Left ventricle myocardium inferior (tissue), 1 donor: ENCODE measurements around the gene EDN1. TPM values are rescaled to one million over a fixed set of nuclear protein-coding genes. Genes with fewer than 3 reads are reported as not detected.

Experiments
- DNase-seq: peaks from one replicate; pipeline ENCODE4 v3.0.0-alpha.2; 2020
- H3K27ac ChIP-seq: fragments of 200-600 bp; replicated peaks from 2 replicates; pipeline ENCODE4 v1.8.0; 2021
- H3K27me3 ChIP-seq: fragments of 200-600 bp; 2 replicates; pipeline ENCODE4 v1.8.0; 2021; ENCODE audit warnings: low read depth
- H3K36me3 ChIP-seq: fragments of 200-600 bp; 2 replicates; pipeline ENCODE4 v1.8.0; 2021
- H3K4me1 ChIP-seq: fragments of 200-600 bp; 2 replicates; pipeline ENCODE4 v1.8.0; 2021
- H3K4me3 ChIP-seq: fragments of 200-600 bp; 2 replicates; pipeline ENCODE4 v1.8.0; 2021; ENCODE audit warnings: mild to moderate bottlenecking, moderate library complexity
- H3K9me3 ChIP-seq: fragments of 200-600 bp; replicated peaks from 2 replicates; pipeline ENCODE4 v1.8.0; 2021
- intact Hi-C: fragments of 100-400 bp; cut with micrococcal nuclease; formaldehyde crosslinking; loops from one replicate; pipeline ENCODE4 v1.11.0; 2022
- total RNA-seq: library from RNA; stranded (reverse); fragmentation: NEBNext Ultra II Directional; extraction: Animal tissue kit (Norgen Biotek cat#: 25700); gene quantifications from one replicate; pipeline ENCODE4 v1.2.1, GENCODE V29; 2021
- TF ChIP-seq, protein P1 (sequence below): fragments of 200-600 bp; IDR thresholded peaks from 2 replicates; pipeline ENCODE4 v1.8.0; 2021; ENCODE audit warnings: antibody characterized with exemption, mild to moderate bottlenecking, borderline replicate concordance
- donor health status: DM: no; HTN: yes; CAD: no; lungs with severe emphysema.

The EDN1 gene
- total RNA-seq, 1 donor from 2014 or later: 5.9 TPM

DNA sequence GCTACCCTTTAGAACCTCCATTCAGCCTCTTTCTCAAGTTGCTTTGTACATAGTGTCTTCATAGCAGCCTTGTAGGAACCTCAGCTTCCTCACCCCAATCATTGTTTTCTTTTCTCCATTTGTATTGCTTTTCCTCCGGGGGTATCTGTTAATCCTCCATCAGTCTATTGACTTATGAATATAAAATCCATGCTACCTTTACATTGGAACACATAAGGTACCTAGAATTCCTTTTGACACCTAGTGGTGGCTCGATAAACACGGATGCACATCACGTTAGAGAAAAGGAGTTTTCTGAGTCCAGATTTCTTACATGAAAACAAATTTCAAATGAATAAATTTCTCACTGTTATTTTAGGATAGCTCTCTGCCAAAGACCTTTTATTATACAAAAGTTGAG, 6.3 kb upstream of the EDN1 start:
- DNase-seq: no peak
- intact Hi-C loops: no loop called here
- Histone ChIP-seq H3K9me3 (no peaks in the 10 kb centered on the region), H3K27me3 (peaks cover 7% of the 10 kb centered on the region), H3K4me3 (no peak overlapping the region), H3K27ac (no peak overlapping the region), H3K36me3 (no peaks in the 10 kb centered on the region), H3K4me1 (peaks cover 5% of the 10 kb centered on the region)
- TF ChIP-seq, protein P1, sequence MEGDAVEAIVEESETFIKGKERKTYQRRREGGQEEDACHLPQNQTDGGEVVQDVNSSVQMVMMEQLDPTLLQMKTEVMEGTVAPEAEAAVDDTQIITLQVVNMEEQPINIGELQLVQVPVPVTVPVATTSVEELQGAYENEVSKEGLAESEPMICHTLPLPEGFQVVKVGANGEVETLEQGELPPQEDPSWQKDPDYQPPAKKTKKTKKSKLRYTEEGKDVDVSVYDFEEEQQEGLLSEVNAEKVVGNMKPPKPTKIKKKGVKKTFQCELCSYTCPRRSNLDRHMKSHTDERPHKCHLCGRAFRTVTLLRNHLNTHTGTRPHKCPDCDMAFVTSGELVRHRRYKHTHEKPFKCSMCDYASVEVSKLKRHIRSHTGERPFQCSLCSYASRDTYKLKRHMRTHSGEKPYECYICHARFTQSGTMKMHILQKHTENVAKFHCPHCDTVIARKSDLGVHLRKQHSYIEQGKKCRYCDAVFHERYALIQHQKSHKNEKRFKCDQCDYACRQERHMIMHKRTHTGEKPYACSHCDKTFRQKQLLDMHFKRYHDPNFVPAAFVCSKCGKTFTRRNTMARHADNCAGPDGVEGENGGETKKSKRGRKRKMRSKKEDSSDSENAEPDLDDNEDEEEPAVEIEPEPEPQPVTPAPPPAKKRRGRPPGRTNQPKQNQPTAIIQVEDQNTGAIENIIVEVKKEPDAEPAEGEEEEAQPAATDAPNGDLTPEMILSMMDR: no peak

DNA sequence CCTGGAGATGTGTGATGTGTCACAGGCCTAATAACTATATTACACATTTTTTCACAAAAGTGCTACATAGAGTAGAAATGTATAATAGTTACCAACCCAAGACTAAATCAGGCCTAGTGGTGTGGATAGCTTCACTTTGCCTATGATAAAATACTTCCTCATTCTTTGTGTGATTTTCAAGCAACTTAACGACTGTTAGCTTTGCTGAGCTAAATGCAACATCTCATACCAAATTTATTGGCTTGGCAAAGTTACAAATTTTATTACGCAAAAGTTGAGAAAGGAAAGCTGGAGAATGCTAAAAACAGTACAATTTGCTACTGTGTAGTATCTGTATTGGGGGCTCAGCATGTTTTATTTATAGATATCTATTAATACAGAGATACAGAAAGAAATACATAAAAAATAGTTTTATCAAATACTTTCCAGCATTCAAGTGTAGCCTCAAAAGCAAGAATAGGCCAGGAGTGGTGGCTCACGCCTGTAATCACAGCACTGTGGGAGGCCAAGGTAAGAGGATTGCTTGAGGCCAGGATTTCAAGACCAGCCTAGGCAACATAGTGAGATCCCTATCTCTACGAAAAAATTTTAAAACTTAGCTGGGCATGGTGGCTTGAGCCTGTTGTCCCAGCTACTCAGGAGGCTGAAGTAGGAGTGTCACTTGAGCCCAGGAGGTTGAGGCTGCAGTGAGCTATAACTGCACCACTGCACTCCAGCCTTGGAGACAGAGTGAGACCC, 3.6 kb upstream of the EDN1 start:
- TF ChIP-seq, protein P1: no peak
- H3K36me3 ChIP-seq: no peaks in the 10 kb centered on the region
- peaks cover 21% of the 10 kb centered on the region for H3K4me1 ChIP-seq
- H3K9me3 ChIP-seq: no peaks in the 10 kb centered on the region
- no peak overlapping the region for H3K27ac ChIP-seq
- peaks cover 10% of the 10 kb centered on the region for H3K27me3 ChIP-seq
- no peak overlapping the region for H3K4me3 ChIP-seq
- intact Hi-C loops: no loop called here
- no peak for DNase-seq

DNA sequence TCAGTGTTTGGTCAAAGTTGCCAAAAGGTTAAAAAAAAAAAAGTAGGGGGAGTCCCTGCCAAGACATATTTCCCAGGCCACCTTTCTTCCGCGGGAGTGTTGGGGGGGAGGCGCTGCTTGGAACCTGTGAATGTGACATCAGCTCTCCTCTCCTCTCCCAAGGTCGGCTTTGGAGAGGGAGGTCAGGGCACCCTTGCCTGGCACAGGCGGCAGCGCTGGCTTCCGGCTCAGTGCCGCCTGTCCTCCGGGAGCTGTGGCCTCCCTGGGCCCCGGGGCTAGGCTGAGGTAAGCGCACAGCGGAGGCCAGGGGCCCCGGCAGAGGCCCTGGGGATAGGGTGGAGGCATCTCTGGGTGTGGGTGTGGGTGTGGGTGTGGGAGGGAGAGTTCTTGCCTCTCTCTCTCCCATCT, 1.9 kb upstream of the EDN1 start:
- no peaks in the 10 kb centered on the region for H3K36me3 ChIP-seq
- H3K27ac ChIP-seq: no peak overlapping the region
- TF ChIP-seq, protein P1: no peak
- no peak for DNase-seq
- intact Hi-C loops: no loop called here
- no peaks in the 10 kb centered on the region for H3K9me3 ChIP-seq
- peaks cover 27% of the 10 kb centered on the region for H3K4me1 ChIP-seq
- no peak overlapping the region for H3K4me3 ChIP-seq
- H3K27me3 ChIP-seq: peaks cover 20% of the 10 kb centered on the region

DNA sequence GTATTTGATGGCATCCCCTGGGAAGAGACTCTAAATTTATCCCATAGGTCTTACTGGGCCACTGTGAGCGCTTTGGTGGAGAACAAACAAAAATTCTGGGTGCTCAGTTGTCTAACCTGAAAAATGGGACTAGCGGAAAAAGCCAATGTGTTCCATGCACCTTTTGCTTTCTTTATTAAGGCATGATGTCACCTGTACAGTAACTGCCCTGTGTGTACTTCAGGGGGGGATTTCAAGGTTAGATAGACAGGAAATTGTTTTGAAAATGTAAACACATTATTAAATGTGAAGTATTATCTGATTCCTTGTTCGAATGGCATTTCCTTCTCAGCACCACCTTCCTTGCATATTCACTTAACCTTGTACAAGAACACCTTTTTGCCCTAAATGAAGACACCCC, 1.2 kb upstream of the EDN1 start:
- no peaks in the 10 kb centered on the region for H3K9me3 ChIP-seq
- H3K36me3 ChIP-seq: no peaks in the 10 kb centered on the region
- peaks cover 25% of the 10 kb centered on the region for H3K27me3 ChIP-seq
- intact Hi-C loops: no loop called here
- H3K4me1 ChIP-seq: peaks cover 27% of the 10 kb centered on the region
- peak overlapping the region; percentile 66 for H3K27ac ChIP-seq
- peak overlapping the region; percentile 68 for H3K4me3 ChIP-seq
- TF ChIP-seq, protein P1: no peak
- no peak for DNase-seq

DNA sequence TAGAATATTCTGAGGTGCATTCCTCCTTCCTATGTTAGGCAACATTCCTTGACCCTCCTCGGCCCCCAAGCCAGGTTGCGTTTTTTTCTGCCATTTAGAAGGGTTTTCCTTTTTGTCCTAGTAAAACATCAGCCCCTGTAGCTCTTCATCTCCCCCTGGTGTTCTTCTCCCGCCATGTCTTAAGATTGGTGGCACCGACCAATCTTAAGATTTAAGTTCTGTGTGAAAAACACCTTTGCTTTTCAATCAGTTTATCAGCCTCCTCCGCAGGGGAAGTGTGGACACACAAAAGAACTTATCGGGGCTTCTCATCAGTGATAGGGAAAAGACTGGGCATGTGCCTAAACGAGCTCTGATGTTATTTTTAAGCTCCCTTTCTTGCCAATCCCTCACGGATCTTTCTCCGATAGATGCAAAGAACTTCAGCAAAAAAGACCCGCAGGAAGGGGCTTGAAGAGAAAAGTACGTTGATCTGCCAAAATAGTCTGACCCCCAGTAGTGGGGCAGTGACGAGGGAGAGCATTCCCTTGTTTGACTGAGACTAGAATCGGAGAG, 719 bp upstream of the EDN1 start:
- H3K27me3 ChIP-seq: peaks cover 29% of the 10 kb centered on the region
- peak overlapping the region; percentile 66 for H3K27ac ChIP-seq
- H3K4me1 ChIP-seq: peaks cover 27% of the 10 kb centered on the region
- no peaks in the 10 kb centered on the region for H3K36me3 ChIP-seq
- no peaks in the 10 kb centered on the region for H3K9me3 ChIP-seq
- TF ChIP-seq, protein P1: peak; percentile 79
- DNase-seq: peak; percentile 16
- H3K4me3 ChIP-seq: peak overlapping the region; percentile 68
- intact Hi-C loops: no loop called here
